Esophagus squamous epithelium (tissue), 5 donors: ENCODE results near the gene RGS17. TPM values are rescaled to one million over a fixed set of nuclear protein-coding genes. Genes with fewer than 3 reads are reported as not detected.

Experiments used
- DNase-seq: peaks from one replicate; lab custom pipeline; 2025; lab: John Stamatoyannopoulos, UW
- H3K27ac ChIP-seq, 4 donors: fragments of 200-600 bp; sonication (generic); one replicate each; pipeline ENCODE4 v1.5.1; 2016 to 2019; ENCODE audit warnings: mild to moderate bottlenecking in 1 of 4
- H3K27me3 ChIP-seq, 4 donors: fragments of 200-600 bp; sonication (generic); 1 replicate in 3 of 4; 2 replicates in 1 of 4; pipeline versions ENCODE4 v1.5.1 to v1.6.0; 2017 to 2021; ENCODE audit warnings: antibody characterized with exemption in 1 of 4
- H3K36me3 ChIP-seq, 3 donors: fragments of 200-600 bp; sonication (generic); one replicate each; pipeline ENCODE4 v1.5.1; 2016 to 2019
- H3K4me1 ChIP-seq, 3 donors: fragments of 200-600 bp; sonication (generic); one replicate each; pipeline ENCODE4 v1.5.1; 2017 to 2019
- H3K4me3 ChIP-seq, 4 donors: fragments of 200-600 bp; sonication (generic); 1 replicate in 3 of 4; 2 replicates in 1 of 4; pipeline ENCODE4 v1.5.1; 2016 to 2019; ENCODE audit warnings: mild to moderate bottlenecking in 2 of 4, moderate library complexity in 1 of 4
- H3K9me3 ChIP-seq, 3 donors: fragments of 200-600 bp; sonication (generic); one replicate each; pipeline ENCODE4 v1.5.1; 2016 to 2019
- CTCF ChIP-seq, 6 experiments: fragments of 450-650 bp in 4 of 6; fragments of 200-600 bp in 2 of 6; sonication (generic) in 2 of 6; IDR thresholded peaks; one replicate each; pipeline ENCODE4 v1.5.1; 2016 to 2019; ENCODE audit warnings: antibody characterized with exemption in 6 of 6, mild to moderate bottlenecking in 4 of 6, moderate library complexity in 4 of 6
- POLR2A ChIP-seq, 4 donors: fragments of 450-650 bp; IDR thresholded peaks; one replicate each; pipeline ENCODE4 v1.6.1; 2017; ENCODE audit warnings: antibody characterized with exemption in 4 of 4, mild to moderate bottlenecking in 4 of 4, moderate library complexity in 3 of 4
- WGBS, 2 donors: methylation state at CpG; one replicate each; pipeline ENCODE4 v1.1.5; 2018; 5-methylcytosine and 5-hydroxymethylcytosine counted together
- intact Hi-C: fragments of 100-400 bp; cut with DNase I; formaldehyde crosslinking; loops from one replicate; pipeline ENCODE4 v1.15.0; 2022
- total RNA-seq, 4 donors: library from RNA; depleted of rRNA; stranded (reverse); fragments of >200 nt; gene quantifications; one replicate each; pipeline ENCODE4 v1.1.0, GENCODE V29; 2016
- donor health status: DM: yes; HTN: yes; CAD: no.

The RGS17 gene
- total RNA-seq, 4 donors from 2014 or later: 0.19 to 1.8 (median 0.48) TPM

- DNase-seq: no peak
- H3K36me3 ChIP-seq: no peaks in the 10 kb centered on the region
- no peaks in the 10 kb centered on the region for H3K27me3 ChIP-seq
- no peaks in the 10 kb centered on the region for H3K9me3 ChIP-seq
- no peaks in the 10 kb centered on the region for H3K4me1 ChIP-seq
- no peak overlapping the region for H3K27ac ChIP-seq
- intact Hi-C loops: no loop called here
- no peak overlapping the region for H3K4me3 ChIP-seq
- TF ChIP-seq CTCF (IDR thresholded peaks at IDR 0.05) (no peak), POLR2A (IDR thresholded peaks at IDR 0.05) (no peak)
- 87 to 90% methylated on average over 4 to 5 of the region's 5 CpGs for WGBS, 2 donors
These were observed 29.6 kb downstream of the RGS17 start for GRCh38 chr6:153101461-153101860.

- no peaks in the 10 kb centered on the region for H3K36me3 ChIP-seq
- 73 to 77% methylated on average over 3 of the region's 3 CpGs for WGBS, 2 donors
- no peaks in the 10 kb centered on the region for H3K9me3 ChIP-seq
- no peak overlapping the region for H3K4me3 ChIP-seq
- intact Hi-C loops: no loop called here
- H3K27ac ChIP-seq: no peak overlapping the region
- no peaks in the 10 kb centered on the region for H3K4me1 ChIP-seq
- TF ChIP-seq CTCF (IDR thresholded peaks at IDR 0.05): no peak
- no peak for TF ChIP-seq POLR2A (IDR thresholded peaks at IDR 0.05)
- DNase-seq: no peak
- H3K27me3 ChIP-seq: no peaks in the 10 kb centered on the region
These were observed 31.4 kb downstream of the RGS17 start for GRCh38 chr6:153099636-153100035.

GRCh38 chr6:153096792-153097191 is 34.3 kb downstream of the RGS17 start:
- H3K36me3 ChIP-seq: no peaks in the 10 kb centered on the region
- no peak overlapping the region for H3K4me3 ChIP-seq
- no peak overlapping the region for H3K27ac ChIP-seq
- TF ChIP-seq POLR2A (IDR thresholded peaks at IDR 0.05) (no peak), CTCF (IDR thresholded peaks at IDR 0.05) (no peak)
- intact Hi-C loops: no loop called here
- no peaks in the 10 kb centered on the region for H3K9me3 ChIP-seq
- H3K4me1 ChIP-seq: no peaks in the 10 kb centered on the region
- no peak for DNase-seq
- WGBS, 2 donors: 20 to 28% methylated on average over 1 of the region's 1 CpG
- H3K27me3 ChIP-seq: no peaks in the 10 kb centered on the region

- intact Hi-C loops: no loop called here
- WGBS, 2 donors: 34 to 47% methylated on average over 4 of the region's 4 CpGs
- H3K27me3 ChIP-seq: no peaks in the 10 kb centered on the region
- no peaks in the 10 kb centered on the region for H3K36me3 ChIP-seq
- H3K4me3 ChIP-seq: no peak overlapping the region
- H3K27ac ChIP-seq: no peak overlapping the region
- no peaks in the 10 kb centered on the region for H3K4me1 ChIP-seq
- DNase-seq: no peak
- H3K9me3 ChIP-seq: no peaks in the 10 kb centered on the region
- TF ChIP-seq POLR2A (IDR thresholded peaks at IDR 0.05) (no peak), CTCF (IDR thresholded peaks at IDR 0.05) (no peak)
These were observed 35.1 kb downstream of the RGS17 start for GRCh38 chr6:153096031-153096430.

GRCh38 chr6:153092082-153093013 is 38.7 kb downstream of the RGS17 start:
- TF ChIP-seq POLR2A (IDR thresholded peaks at IDR 0.05): no peak
- TF ChIP-seq CTCF (IDR thresholded peaks at IDR 0.05): no peak
- Histone ChIP-seq H3K27ac (peak overlapping the region in 1 of 4 donors; percentile 17), H3K27me3 (no peaks in the 10 kb centered on the region), H3K36me3 (no peaks in the 10 kb centered on the region), H3K4me1 (no peaks in the 10 kb centered on the region), H3K4me3 (no peak overlapping the region), H3K9me3 (no peaks in the 10 kb centered on the region)
- intact Hi-C loops: no loop called here
- no peak for DNase-seq
- 53 to 63% methylated on average over 9 of the region's 9 CpGs for WGBS, 2 donors
